Loucy (cell line): ENCODE data around the gene PRR5.

Source experiments
- H2AFZ ChIP-seq: fragments of 200-600 bp; sonication (generic); 2 replicates; pipeline ENCODE4 v1.6.0; 2016; ENCODE audit warnings: antibody characterized with exemption, mild to moderate bottlenecking, low read length, moderate library complexity
- H3F3A ChIP-seq: fragments of 200-600 bp; 2 replicates; pipeline ENCODE4 v1.6.0; 2016; ENCODE audit warnings: antibody characterized with exemption, low read depth, mild to moderate bottlenecking
- H3K27me3 ChIP-seq: fragments of 200-600 bp; sonication (generic); 2 replicates; pipeline ENCODE4 v1.6.1; 2014; ENCODE audit warnings: low read length, mild to moderate bottlenecking; ENCODE audit not compliant: insufficient read depth, poor library complexity, severe bottlenecking
- H3K36me3 ChIP-seq: fragments of 200-600 bp; sonication (generic); 2 replicates; pipeline ENCODE4 v1.6.1; 2016; ENCODE audit warnings: low read length; ENCODE audit not compliant: insufficient read depth
- H3K4me1 ChIP-seq: fragments of 200-600 bp; sonication (generic); 2 replicates; pipeline ENCODE4 v1.5.1; 2014; ENCODE audit warnings: low read length, mild to moderate bottlenecking; ENCODE audit not compliant: insufficient read depth, poor library complexity, severe bottlenecking
- H3K4me2 ChIP-seq: fragments of 200-600 bp; sonication (generic); 2 replicates; pipeline ENCODE4 v1.6.0; 2014; ENCODE audit warnings: antibody characterized with exemption, low read length, low read depth, mild to moderate bottlenecking; ENCODE audit not compliant: poor library complexity, severe bottlenecking
- H3K4me3 ChIP-seq: fragments of 200-600 bp; sonication (generic); 2 replicates; pipeline ENCODE4 v1.5.1; 2014; ENCODE audit warnings: low read length, mild to moderate bottlenecking, mixed read lengths; ENCODE audit not compliant: poor library complexity, severe bottlenecking
- H3K79me2 ChIP-seq: fragments of 200-600 bp; sonication (generic); 2 replicates; pipeline ENCODE4 v1.6.1; 2014; ENCODE audit warnings: low read length; ENCODE audit not compliant: insufficient read depth
- H3K9ac ChIP-seq: fragments of 200-600 bp; sonication (generic); 2 replicates; pipeline ENCODE4 v1.6.0; 2014; ENCODE audit warnings: mild to moderate bottlenecking, low read depth, low read length, moderate library complexity; ENCODE audit not compliant: poor library complexity, severe bottlenecking
- H3K9me2 ChIP-seq: fragments of 200-600 bp; sonication (generic); replicated peaks from 2 replicates; pipeline ENCODE4 v1.6.1; 2016; ENCODE audit warnings: low read depth, low read length, mixed read lengths
- H3K9me3 ChIP-seq: fragments of 200-600 bp; sonication (generic); 2 replicates; pipeline ENCODE4 v1.6.1; 2014; ENCODE audit warnings: mild to moderate bottlenecking, antibody characterized with exemption, low read length, low read depth; ENCODE audit not compliant: insufficient read depth
- H4K20me1 ChIP-seq: fragments of 200-600 bp; sonication (generic); 2 replicates; pipeline ENCODE4 v1.6.0; 2014; ENCODE audit warnings: antibody characterized with exemption, low read length, mild to moderate bottlenecking; ENCODE audit not compliant: insufficient read depth, poor library complexity, severe bottlenecking
- CTCF ChIP-seq: fragments of 200-600 bp; sonication (generic); conservative IDR thresholded peaks from 2 replicates; pipeline ENCODE4 v1.5.1; 2014; ENCODE audit warnings: mild to moderate bottlenecking, antibody characterized with exemption, low read length
- EZH2phosphoT487 ChIP-seq: fragments of 200-600 bp; IDR thresholded peaks from 2 replicates; pipeline ENCODE4 v1.6.1; 2018; ENCODE audit warnings: antibody characterized with exemption, mild to moderate bottlenecking, moderate library complexity, borderline replicate concordance

PRR5 gene

GRCh38 chr22:44722611-44723010 lies 20.6 kb downstream of the PRR5 start:
- Histone ChIP-seq H3F3A (no peaks in the 10 kb centered on the region), H3K79me2 (no peaks in the 10 kb centered on the region), H3K9ac (no peak overlapping the region), H3K27me3 (no peaks in the 10 kb centered on the region), H2AFZ (no peak overlapping the region), H3K9me3 (no peaks in the 10 kb centered on the region), H3K9me2 (no peaks in the 10 kb centered on the region), H4K20me1 (no peaks in the 10 kb centered on the region), H3K36me3 (no peaks in the 10 kb centered on the region), H3K4me3 (no peak overlapping the region), H3K4me1 (no peaks in the 10 kb centered on the region), H3K4me2 (no peak overlapping the region)
- no peak for TF ChIP-seq CTCF
- no peak for TF ChIP-seq EZH2phosphoT487

- H3K27me3 ChIP-seq, result no peaks in the 10 kb centered on the region
- no peak overlapping the region for H3K4me2 ChIP-seq
- H3F3A ChIP-seq, result no peaks in the 10 kb centered on the region
- TF ChIP-seq EZH2phosphoT487, result no peak
- no peak for TF ChIP-seq CTCF
- H3K4me1 ChIP-seq, result no peaks in the 10 kb centered on the region
- H3K4me3 ChIP-seq, result no peak overlapping the region
- no peak overlapping the region for H2AFZ ChIP-seq
- H4K20me1 ChIP-seq, result no peaks in the 10 kb centered on the region
- H3K9me3 ChIP-seq, result no peaks in the 10 kb centered on the region
- H3K36me3 ChIP-seq, result no peaks in the 10 kb centered on the region
- H3K9me2 ChIP-seq, result no peaks in the 10 kb centered on the region
- H3K9ac ChIP-seq, result no peak overlapping the region
- no peaks in the 10 kb centered on the region for H3K79me2 ChIP-seq
These were observed 21.8 kb downstream of the PRR5 start for GRCh38 chr22:44723801-44724200.

GRCh38 chr22:44724416-44724815 lies 22.4 kb downstream of the PRR5 start:
- H3K79me2 ChIP-seq, result no peaks in the 10 kb centered on the region
- no peaks in the 10 kb centered on the region for H3K36me3 ChIP-seq
- no peak overlapping the region for H3K9ac ChIP-seq
- TF ChIP-seq CTCF (no peak), EZH2phosphoT487 (no peak)
- H2AFZ ChIP-seq, result no peak overlapping the region
- H3K4me1 ChIP-seq, result no peaks in the 10 kb centered on the region
- no peaks in the 10 kb centered on the region for H3K27me3 ChIP-seq
- no peaks in the 10 kb centered on the region for H4K20me1 ChIP-seq
- no peak overlapping the region for H3K4me2 ChIP-seq
- H3K9me2 ChIP-seq, result no peaks in the 10 kb centered on the region
- no peaks in the 10 kb centered on the region for H3K9me3 ChIP-seq
- no peaks in the 10 kb centered on the region for H3F3A ChIP-seq
- no peak overlapping the region for H3K4me3 ChIP-seq
